ENCODE results near the gene ENPP4. TPM values are rescaled to one million over a fixed set of nuclear protein-coding genes. Genes with fewer than 3 reads are reported as not detected.
"Not testable (repeated sequence)": the region's sequence is repeated elsewhere in the genome, so short reads cannot be mapped to it uniquely, and the experiment has no call there.

Gene ENPP4
- total RNA-seq: 1 to 10 TPM; 3.8 to 9.8 (median 8.2) TPM
- polyA plus RNA-seq: 1 to 10 TPM; 3.6 to 4.3 TPM
- 7.8 reads per million, percentile 31 among the genes with 10 or more reads in this experiment for total RNA-seq

- Mint-ChIP-seq H3K36me3 (peaks cover 0 to 10% (median 0%) of the 10 kb centered on the region in 5 donors), H3K27ac (peak within 1 kb of the TSS; percentile 86 to 97 (median 92)), H3K27me3 (peaks cover 0 to 4% (median 0%) of the 10 kb centered on the region in 5 donors), H3K4me1 (peaks cover 19 to 59% (median 46%) of the 10 kb centered on the region in 7 donors), H3K9me3 (peaks cover 0 to 3% (median 0%) of the 10 kb centered on the region in 11 donors), H3K4me3 (peak within 1 kb of the TSS; percentile 94 to 99 (median 98))
- CTCF ChIA-PET: interaction anchor here (0.7 to 1.6 kb wide), 4 partner anchors 9 to 199 kb away, joined by 3 to 7 read pairs (median 5); no protein-coding TSS in a partner anchor
- POLR2A ChIA-PET: interaction anchor here (0.9 to 1.8 kb wide), 6 partner anchors 10 to 121 kb away, joined by 3 to 6 read pairs (median 3); no protein-coding TSS in a partner anchor
- Histone ChIP-seq H3K9me3 (ENCODE audit: control insufficient read depth in 2 of 3, low read length in 3 of 3) (no peaks in the 10 kb centered on the region), H3K4me1 (ENCODE audit: control insufficient read depth in 2 of 2, insufficient read depth in 2 of 2, low read length in 2 of 2) (peaks cover 15 to 18% of the 10 kb centered on the region in 2 donors), H3K4me3 (ENCODE audit: low read length) (peak within 1 kb of the TSS; percentile 98), H3K36me3 (ENCODE audit: control insufficient read depth in 2 of 3, insufficient read depth in 3 of 3, low read length in 3 of 3) (no peaks in the 10 kb centered on the region), H3K27ac (ENCODE audit: low read depth, low read length) (peak within 1 kb of the TSS; percentile 73), H3K27me3 (ENCODE audit: control insufficient read depth in 2 of 2, insufficient read depth in 2 of 2, low read length in 2 of 2) (no peaks in the 10 kb centered on the region)
- intact Hi-C loops (cut with micrococcal nuclease): loop anchor here (1.0 to 10.0 kb wide), 10 partner anchors 40 to 2003 kb away; partner anchors contain the start of genes CLIC5 (in 2 of the 2), CYP39A1 (in 2 of the 2), SLC25A27 (in 2 of the 2) and CD2AP (in 1 of the 2)
- DNase-seq (peak; percentile 78 to 98 (median 91)), ATAC-seq (peak; percentile 100)
Measured at GRCh38 chr6:46129629-46130511, at the start of gene ENPP4. Gene ENPP4 (plus strand): TSS chr6:46129989. CDS start chr6:46139584, 9,595 bp downstream.

- no peaks in the 10 kb centered on the region for H3K4me1 ChIP-seq (ENCODE audit: control insufficient read depth in 2 of 2, insufficient read depth in 2 of 2, low read length in 2 of 2)
- no peaks in the 10 kb centered on the region for H3K36me3 ChIP-seq (ENCODE audit: control insufficient read depth in 2 of 3, insufficient read depth in 3 of 3, low read length in 3 of 3)
- H3K4me3 ChIP-seq (ENCODE audit: low read length): no peak overlapping the region
- DNase-seq (no peak), ATAC-seq (no peak)
- ChIA-PET CTCF (interaction anchor here (0.6 to 1.0 kb wide), 2 partner anchors 306 to 330 kb away, joined by 3 read pairs; no protein-coding TSS in a partner anchor), POLR2A (no interaction called here)
- H3K27ac Mint-ChIP-seq: no peak overlapping the region
- no peak overlapping the region for H3K27ac ChIP-seq (ENCODE audit: low read depth, low read length)
- no peaks in the 10 kb centered on the region for H3K9me3 ChIP-seq (ENCODE audit: control insufficient read depth in 2 of 3, low read length in 3 of 3)
- intact Hi-C loops (cut with micrococcal nuclease): no loop called here
- H3K9me3 Mint-ChIP-seq: peaks cover 0 to 2% (median 0%) of the 10 kb centered on the region in 11 donors
- H3K36me3 Mint-ChIP-seq: no peaks in the 10 kb centered on the region
- H3K27me3 Mint-ChIP-seq: peaks cover 0 to 3% (median 0%) of the 10 kb centered on the region in 5 donors
- H3K4me3 Mint-ChIP-seq: no peak overlapping the region
- H3K27me3 ChIP-seq (ENCODE audit: control insufficient read depth in 2 of 2, insufficient read depth in 2 of 2, low read length in 2 of 2): no peaks in the 10 kb centered on the region
- peaks cover 0 to 11% (median 6%) of the 10 kb centered on the region in 7 donors for H3K4me1 Mint-ChIP-seq
Measured at GRCh38 chr6:46080111-46080510, 49.7 kb upstream of the ENPP4 start.

GRCh38 chr6:46085688-46086087 lies 44.1 kb upstream of the ENPP4 start:
- H3K9me3 Mint-ChIP-seq; H3K27me3 ChIP-seq (ENCODE audit: control insufficient read depth in 2 of 2, insufficient read depth in 2 of 2, low read length in 2 of 2); DNase-seq; H3K36me3 Mint-ChIP-seq; H3K36me3 ChIP-seq (ENCODE audit: control insufficient read depth in 2 of 3, insufficient read depth in 3 of 3, low read length in 3 of 3); H3K4me3 ChIP-seq (ENCODE audit: low read length); CTCF ChIA-PET; POLR2A ChIA-PET; intact Hi-C loops (cut with micrococcal nuclease); H3K9me3 ChIP-seq (ENCODE audit: control insufficient read depth in 2 of 3, low read length in 3 of 3); H3K4me1 Mint-ChIP-seq; H3K4me1 ChIP-seq (ENCODE audit: control insufficient read depth in 2 of 2, insufficient read depth in 2 of 2, low read length in 2 of 2); H3K4me3 Mint-ChIP-seq; ATAC-seq; H3K27ac Mint-ChIP-seq; H3K27ac ChIP-seq (ENCODE audit: low read depth, low read length): not testable (repeated sequence)
- peaks cover 13 to 30% (median 20%) of the 10 kb centered on the region in 5 donors for H3K27me3 Mint-ChIP-seq

- H3K27ac ChIP-seq (ENCODE audit: low read depth, low read length): no peak overlapping the region
- H3K36me3 ChIP-seq (ENCODE audit: control insufficient read depth in 2 of 3, insufficient read depth in 3 of 3, low read length in 3 of 3): no peaks in the 10 kb centered on the region
- Mint-ChIP-seq H3K4me3 (no peak overlapping the region), H3K27me3 (peaks cover 26 to 44% (median 38%) of the 10 kb centered on the region in 5 donors), H3K36me3 (peaks cover 0 to 9% (median 8%) of the 10 kb centered on the region in 5 donors), H3K4me1 (no peaks in the 10 kb centered on the region), H3K9me3 (peaks cover 3 to 22% (median 9%) of the 10 kb centered on the region in 11 donors), H3K27ac (no peak overlapping the region)
- POLR2A ChIA-PET: interaction anchor here (1.0 kb wide), 1 partner anchor 48 kb away, joined by 3 read pairs; no protein-coding TSS in a partner anchor
- H3K27me3 ChIP-seq (ENCODE audit: control insufficient read depth in 2 of 2, insufficient read depth in 2 of 2, low read length in 2 of 2): no peaks in the 10 kb centered on the region
- no peak overlapping the region for H3K4me3 ChIP-seq (ENCODE audit: low read length)
- intact Hi-C loops (cut with micrococcal nuclease): loop anchor here (1.0 to 10.0 kb wide), 10 partner anchors 39 to 1615 kb away; partner anchors contain the start of gene ENPP4 (in 1 of the 2)
- DNase-seq (peak; percentile 10 to 54 (median 39)), ATAC-seq (peak; percentile 76)
- H3K9me3 ChIP-seq (ENCODE audit: control insufficient read depth in 2 of 3, low read length in 3 of 3): peaks cover 0 to 14% (median 3%) of the 10 kb centered on the region in 3 experiments
- CTCF ChIA-PET: interaction anchor here (0.6 to 2.6 kb wide), 22 partner anchors 9 to 1618 kb away, joined by 3 to 28 read pairs (median 4); partner anchors contain the start of gene ENPP4
- H3K4me1 ChIP-seq (ENCODE audit: control insufficient read depth in 2 of 2, insufficient read depth in 2 of 2, low read length in 2 of 2): no peaks in the 10 kb centered on the region
Measured at GRCh38 chr6:46090115-46091079, 39.4 kb upstream of the ENPP4 start.

- Histone ChIP-seq H3K4me1 (ENCODE audit: control insufficient read depth in 2 of 2, insufficient read depth in 2 of 2, low read length in 2 of 2) (no peaks in the 10 kb centered on the region), H3K4me3 (ENCODE audit: low read length) (no peak overlapping the region), H3K36me3 (ENCODE audit: control insufficient read depth in 2 of 3, insufficient read depth in 3 of 3, low read length in 3 of 3) (no peaks in the 10 kb centered on the region), H3K27me3 (ENCODE audit: control insufficient read depth in 2 of 2, insufficient read depth in 2 of 2, low read length in 2 of 2) (no peaks in the 10 kb centered on the region), H3K9me3 (ENCODE audit: control insufficient read depth in 2 of 3, low read length in 3 of 3) (peaks cover 0 to 21% (median 3%) of the 10 kb centered on the region in 3 experiments), H3K27ac (ENCODE audit: low read depth, low read length) (no peak overlapping the region)
- DNase-seq (no peak), ATAC-seq (no peak)
- H3K27ac Mint-ChIP-seq: no peak overlapping the region
- H3K27me3 Mint-ChIP-seq: peaks cover 26 to 44% (median 36%) of the 10 kb centered on the region in 5 donors
- ChIA-PET POLR2A (no interaction called here), CTCF (interaction anchor here (0.9 to 2.6 kb wide), 12 partner anchors 9 to 1619 kb away, joined by 3 to 28 read pairs (median 8); partner anchors contain the start of gene ENPP4)
- H3K9me3 Mint-ChIP-seq: peaks cover 7 to 29% (median 14%) of the 10 kb centered on the region in 11 donors
- no peak overlapping the region for H3K4me3 Mint-ChIP-seq
- intact Hi-C loops (cut with micrococcal nuclease): loop anchor here (2.0 to 10.0 kb wide), 3 partner anchors 130 to 690 kb away; no protein-coding TSS in a partner anchor
- H3K4me1 Mint-ChIP-seq: no peaks in the 10 kb centered on the region
- peaks cover 0 to 15% (median 13%) of the 10 kb centered on the region in 5 donors for H3K36me3 Mint-ChIP-seq
Measured at GRCh38 chr6:46091080-46091478, 38.7 kb upstream of the ENPP4 start.
